ENCODE data around the gene CBARP. TPM values are rescaled to one million over a fixed set of nuclear protein-coding genes. Genes with fewer than 3 reads are reported as not detected.

The CBARP gene
- total and polyA plus RNA-seq, 9 of the 15 experiments (the other 6 are each of a cell fraction or from before 2014, with no cell fraction given), result 0.03 to 8.9 (median 1.2) TPM; not detected in 1

DNA sequence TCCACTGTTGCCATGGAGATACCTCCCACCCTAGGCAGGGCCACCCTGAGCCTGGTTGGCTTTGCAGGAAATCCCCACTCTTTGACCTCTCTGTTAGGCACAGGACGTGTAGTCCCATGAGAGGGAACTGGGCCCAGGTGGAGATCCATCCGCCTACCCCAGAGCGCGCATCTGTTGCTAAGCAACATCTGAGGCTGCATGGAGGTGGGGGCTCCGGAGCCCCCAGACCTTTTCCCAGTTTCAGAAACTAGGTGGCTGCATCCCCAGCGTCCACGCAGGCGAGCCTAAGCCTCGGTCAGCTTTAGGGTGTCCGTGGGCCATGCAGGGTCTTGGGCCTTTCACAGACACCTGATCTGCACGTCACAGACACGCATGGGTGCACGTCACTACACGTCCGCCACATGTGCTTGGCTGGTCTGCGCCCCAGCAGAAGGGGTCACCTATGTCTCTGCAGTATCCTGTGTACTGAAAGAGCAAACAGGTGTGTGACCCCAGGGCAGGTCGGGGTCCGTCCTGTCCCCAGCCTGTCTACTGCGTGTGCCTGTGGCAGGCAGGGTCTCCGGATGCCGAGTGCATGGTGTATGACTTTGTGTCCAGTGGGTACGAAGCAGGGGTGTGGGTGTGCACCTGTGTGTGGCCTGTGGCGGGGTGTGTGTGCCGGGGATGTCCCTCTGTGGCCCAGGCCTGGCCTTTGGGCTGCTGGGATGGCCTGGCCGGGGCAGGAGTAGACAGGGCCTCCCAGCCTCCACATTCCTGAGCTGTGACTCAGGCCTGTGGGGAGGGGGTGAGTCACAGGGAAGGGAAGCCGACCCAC lies 27.2 kb upstream of the CBARP start (continued):
- TF ChIP-seq, protein P1, sequence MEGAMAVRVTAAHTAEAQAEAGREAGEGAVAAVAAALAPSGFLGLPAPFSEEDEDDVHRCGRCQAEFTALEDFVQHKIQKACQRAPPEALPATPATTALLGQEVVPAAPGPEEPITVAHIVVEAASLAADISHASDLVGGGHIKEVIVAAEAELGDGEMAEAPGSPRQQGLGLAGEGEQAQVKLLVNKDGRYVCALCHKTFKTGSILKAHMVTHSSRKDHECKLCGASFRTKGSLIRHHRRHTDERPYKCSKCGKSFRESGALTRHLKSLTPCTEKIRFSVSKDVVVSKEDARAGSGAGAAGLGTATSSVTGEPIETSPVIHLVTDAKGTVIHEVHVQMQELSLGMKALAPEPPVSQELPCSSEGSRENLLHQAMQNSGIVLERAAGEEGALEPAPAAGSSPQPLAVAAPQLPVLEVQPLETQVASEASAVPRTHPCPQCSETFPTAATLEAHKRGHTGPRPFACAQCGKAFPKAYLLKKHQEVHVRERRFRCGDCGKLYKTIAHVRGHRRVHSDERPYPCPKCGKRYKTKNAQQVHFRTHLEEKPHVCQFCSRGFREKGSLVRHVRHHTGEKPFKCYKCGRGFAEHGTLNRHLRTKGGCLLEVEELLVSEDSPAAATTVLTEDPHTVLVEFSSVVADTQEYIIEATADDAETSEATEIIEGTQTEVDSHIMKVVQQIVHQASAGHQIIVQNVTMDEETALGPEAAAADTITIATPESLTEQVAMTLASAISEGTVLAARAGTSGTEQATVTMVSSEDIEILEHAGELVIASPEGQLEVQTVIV (CRISPR knock-in tag; IDR thresholded peaks at IDR 0.05; ENCODE audit: borderline replicate concordance), result no peak
- peak; percentile 64; the same call in 1 of the 2 replicates for TF ChIP-seq ATF2 (CRISPR knock-in tag; IDR thresholded peaks at IDR 0.05)
- TF ChIP-seq, protein P2, sequence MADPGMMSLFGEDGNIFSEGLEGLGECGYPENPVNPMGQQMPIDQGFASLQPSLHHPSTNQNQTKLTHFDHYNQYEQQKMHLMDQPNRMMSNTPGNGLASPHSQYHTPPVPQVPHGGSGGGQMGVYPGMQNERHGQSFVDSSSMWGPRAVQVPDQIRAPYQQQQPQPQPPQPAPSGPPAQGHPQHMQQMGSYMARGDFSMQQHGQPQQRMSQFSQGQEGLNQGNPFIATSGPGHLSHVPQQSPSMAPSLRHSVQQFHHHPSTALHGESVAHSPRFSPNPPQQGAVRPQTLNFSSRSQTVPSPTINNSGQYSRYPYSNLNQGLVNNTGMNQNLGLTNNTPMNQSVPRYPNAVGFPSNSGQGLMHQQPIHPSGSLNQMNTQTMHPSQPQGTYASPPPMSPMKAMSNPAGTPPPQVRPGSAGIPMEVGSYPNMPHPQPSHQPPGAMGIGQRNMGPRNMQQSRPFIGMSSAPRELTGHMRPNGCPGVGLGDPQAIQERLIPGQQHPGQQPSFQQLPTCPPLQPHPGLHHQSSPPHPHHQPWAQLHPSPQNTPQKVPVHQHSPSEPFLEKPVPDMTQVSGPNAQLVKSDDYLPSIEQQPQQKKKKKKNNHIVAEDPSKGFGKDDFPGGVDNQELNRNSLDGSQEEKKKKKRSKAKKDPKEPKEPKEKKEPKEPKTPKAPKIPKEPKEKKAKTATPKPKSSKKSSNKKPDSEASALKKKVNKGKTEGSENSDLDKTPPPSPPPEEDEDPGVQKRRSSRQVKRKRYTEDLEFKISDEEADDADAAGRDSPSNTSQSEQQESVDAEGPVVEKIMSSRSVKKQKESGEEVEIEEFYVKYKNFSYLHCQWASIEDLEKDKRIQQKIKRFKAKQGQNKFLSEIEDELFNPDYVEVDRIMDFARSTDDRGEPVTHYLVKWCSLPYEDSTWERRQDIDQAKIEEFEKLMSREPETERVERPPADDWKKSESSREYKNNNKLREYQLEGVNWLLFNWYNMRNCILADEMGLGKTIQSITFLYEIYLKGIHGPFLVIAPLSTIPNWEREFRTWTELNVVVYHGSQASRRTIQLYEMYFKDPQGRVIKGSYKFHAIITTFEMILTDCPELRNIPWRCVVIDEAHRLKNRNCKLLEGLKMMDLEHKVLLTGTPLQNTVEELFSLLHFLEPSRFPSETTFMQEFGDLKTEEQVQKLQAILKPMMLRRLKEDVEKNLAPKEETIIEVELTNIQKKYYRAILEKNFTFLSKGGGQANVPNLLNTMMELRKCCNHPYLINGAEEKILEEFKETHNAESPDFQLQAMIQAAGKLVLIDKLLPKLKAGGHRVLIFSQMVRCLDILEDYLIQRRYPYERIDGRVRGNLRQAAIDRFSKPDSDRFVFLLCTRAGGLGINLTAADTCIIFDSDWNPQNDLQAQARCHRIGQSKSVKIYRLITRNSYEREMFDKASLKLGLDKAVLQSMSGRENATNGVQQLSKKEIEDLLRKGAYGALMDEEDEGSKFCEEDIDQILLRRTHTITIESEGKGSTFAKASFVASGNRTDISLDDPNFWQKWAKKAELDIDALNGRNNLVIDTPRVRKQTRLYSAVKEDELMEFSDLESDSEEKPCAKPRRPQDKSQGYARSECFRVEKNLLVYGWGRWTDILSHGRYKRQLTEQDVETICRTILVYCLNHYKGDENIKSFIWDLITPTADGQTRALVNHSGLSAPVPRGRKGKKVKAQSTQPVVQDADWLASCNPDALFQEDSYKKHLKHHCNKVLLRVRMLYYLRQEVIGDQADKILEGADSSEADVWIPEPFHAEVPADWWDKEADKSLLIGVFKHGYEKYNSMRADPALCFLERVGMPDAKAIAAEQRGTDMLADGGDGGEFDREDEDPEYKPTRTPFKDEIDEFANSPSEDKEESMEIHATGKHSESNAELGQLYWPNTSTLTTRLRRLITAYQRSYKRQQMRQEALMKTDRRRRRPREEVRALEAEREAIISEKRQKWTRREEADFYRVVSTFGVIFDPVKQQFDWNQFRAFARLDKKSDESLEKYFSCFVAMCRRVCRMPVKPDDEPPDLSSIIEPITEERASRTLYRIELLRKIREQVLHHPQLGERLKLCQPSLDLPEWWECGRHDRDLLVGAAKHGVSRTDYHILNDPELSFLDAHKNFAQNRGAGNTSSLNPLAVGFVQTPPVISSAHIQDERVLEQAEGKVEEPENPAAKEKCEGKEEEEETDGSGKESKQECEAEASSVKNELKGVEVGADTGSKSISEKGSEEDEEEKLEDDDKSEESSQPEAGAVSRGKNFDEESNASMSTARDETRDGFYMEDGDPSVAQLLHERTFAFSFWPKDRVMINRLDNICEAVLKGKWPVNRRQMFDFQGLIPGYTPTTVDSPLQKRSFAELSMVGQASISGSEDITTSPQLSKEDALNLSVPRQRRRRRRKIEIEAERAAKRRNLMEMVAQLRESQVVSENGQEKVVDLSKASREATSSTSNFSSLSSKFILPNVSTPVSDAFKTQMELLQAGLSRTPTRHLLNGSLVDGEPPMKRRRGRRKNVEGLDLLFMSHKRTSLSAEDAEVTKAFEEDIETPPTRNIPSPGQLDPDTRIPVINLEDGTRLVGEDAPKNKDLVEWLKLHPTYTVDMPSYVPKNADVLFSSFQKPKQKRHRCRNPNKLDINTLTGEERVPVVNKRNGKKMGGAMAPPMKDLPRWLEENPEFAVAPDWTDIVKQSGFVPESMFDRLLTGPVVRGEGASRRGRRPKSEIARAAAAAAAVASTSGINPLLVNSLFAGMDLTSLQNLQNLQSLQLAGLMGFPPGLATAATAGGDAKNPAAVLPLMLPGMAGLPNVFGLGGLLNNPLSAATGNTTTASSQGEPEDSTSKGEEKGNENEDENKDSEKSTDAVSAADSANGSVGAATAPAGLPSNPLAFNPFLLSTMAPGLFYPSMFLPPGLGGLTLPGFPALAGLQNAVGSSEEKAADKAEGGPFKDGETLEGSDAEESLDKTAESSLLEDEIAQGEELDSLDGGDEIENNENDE (IDR thresholded peaks at IDR 0.05; ENCODE audit: low read depth, low read length), result no peak
- TF ChIP-seq SMAD1 (IDR thresholded peaks at IDR 0.05; ENCODE audit: low read depth, low read length, partially characterized antibody), result no peak
- peak; percentile 14 for TF ChIP-seq HMGN3 (IDR thresholded peaks at IDR 0.05; ENCODE audit: borderline replicate concordance, extremely low read depth, insufficient read length, low read depth, low read length)
- no peak for TF ChIP-seq CTCFL (IDR thresholded peaks at IDR 0.05; ENCODE audit: borderline replicate concordance, insufficient read depth, low read depth, low read length, poor library complexity, severe bottlenecking)
- TF ChIP-seq RFX1 (IDR thresholded peaks at IDR 0.05), result peak; percentile 87

Measured in K562 (cell line).